Measurements from ENCODE around the gene WASHC3.

WASHC3 gene

GRCh38 chr12:102031852-102032251, 29.9 kb downstream of the WASHC3 start:
- Histone ChIP-seq H2BK12ac (ENCODE audit: low read length) (no peak overlapping the region), H3K4me1 (ENCODE audit: control insufficient read depth in 2 of 2, insufficient read depth in 1 of 2, low read depth in 1 of 2, low read length in 2 of 2) (no peaks in the 10 kb centered on the region), H3K4ac (ENCODE audit: low read length) (no peak overlapping the region), H3K18ac (ENCODE audit: low read length) (no peak overlapping the region), H2AK5ac (ENCODE audit: low read depth, low read length) (no peak overlapping the region), H3K27ac (replicated peaks; ENCODE audit: low read length) (no peak overlapping the region), H2BK5ac (ENCODE audit: low read length) (no peak overlapping the region), H3K14ac (ENCODE audit: low read length) (no peak overlapping the region), H2AFZ (ENCODE audit: low read length) (no peak overlapping the region), H3K4me3 (ENCODE audit: low read length in 2 of 2) (no peak overlapping the region), H3K23ac (ENCODE audit: low read depth, low read length, poor library complexity) (no peak overlapping the region), H3K9me3 (replicated peaks in 1 of 2; ENCODE audit: control insufficient read depth in 2 of 2, insufficient read depth in 1 of 2, low read depth in 1 of 2, low read length in 2 of 2) (no peaks in the 10 kb centered on the region), H2BK120ac (ENCODE audit: low read depth, low read length) (no peak overlapping the region), H2BK15ac (ENCODE audit: low read length) (no peak overlapping the region), H3K36me3 (replicated peaks in 1 of 2; ENCODE audit: control insufficient read depth in 2 of 2, insufficient read depth in 2 of 2, low read length in 2 of 2) (no peaks in the 10 kb centered on the region), H3K27me3 (ENCODE audit: control insufficient read depth in 3 of 3, insufficient read depth in 3 of 3, low read depth in 1 of 3, low read length in 3 of 3) (no peaks in the 10 kb centered on the region), H4K8ac (ENCODE audit: low read depth, low read length) (no peak overlapping the region), H3K4me2 (ENCODE audit: insufficient read depth, low read length, poor library complexity, severe bottlenecking) (no peak overlapping the region), H3K9ac (ENCODE audit: low read depth, low read length, poor library complexity) (no peak overlapping the region), H3K79me1 (ENCODE audit: low read depth, low read length) (no peaks in the 10 kb centered on the region), H4K91ac (ENCODE audit: low read depth, low read length, poor library complexity) (no peak overlapping the region)
- no peak for DNase-seq (ENCODE audit: low spot score)

DNA sequence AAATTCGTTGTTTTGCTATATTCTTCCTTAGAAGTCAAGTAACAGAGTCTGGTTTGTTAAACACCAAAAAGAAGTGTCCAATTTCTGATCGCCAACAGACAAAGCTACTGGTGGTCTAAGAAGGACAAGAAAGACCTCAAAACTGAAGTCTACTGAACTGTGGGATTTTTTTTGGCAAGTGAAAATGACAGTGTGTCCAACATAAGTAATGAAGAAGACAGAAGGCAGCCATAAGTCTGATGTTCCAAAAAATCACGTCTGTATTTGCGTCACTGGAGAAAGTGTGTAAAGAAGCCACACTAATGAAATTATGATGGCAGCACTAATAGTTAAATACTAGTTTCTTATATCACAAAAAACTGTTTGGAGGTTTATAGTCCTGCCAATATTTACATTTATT, 32.6 kb downstream of the WASHC3 start:
- no peaks in the 10 kb centered on the region for H3K4me1 ChIP-seq (ENCODE audit: control insufficient read depth in 2 of 2, insufficient read depth in 1 of 2, low read depth in 1 of 2, low read length in 2 of 2)
- no peak overlapping the region for H2AK5ac ChIP-seq (ENCODE audit: low read depth, low read length)
- no peaks in the 10 kb centered on the region for H3K79me1 ChIP-seq (ENCODE audit: low read depth, low read length)
- no peaks in the 10 kb centered on the region for H3K27me3 ChIP-seq (ENCODE audit: control insufficient read depth in 3 of 3, insufficient read depth in 3 of 3, low read depth in 1 of 3, low read length in 3 of 3)
- no peak overlapping the region for H3K27ac ChIP-seq (replicated peaks; ENCODE audit: low read length)
- H2BK120ac ChIP-seq (ENCODE audit: low read depth, low read length) = no peak overlapping the region
- no peak overlapping the region for H3K4ac ChIP-seq (ENCODE audit: low read length)
- no peak overlapping the region for H3K4me3 ChIP-seq (ENCODE audit: low read length in 2 of 2)
- H2BK15ac ChIP-seq (ENCODE audit: low read length) = no peak overlapping the region
- no peaks in the 10 kb centered on the region for H3K9me3 ChIP-seq (replicated peaks in 1 of 2; ENCODE audit: control insufficient read depth in 2 of 2, insufficient read depth in 1 of 2, low read depth in 1 of 2, low read length in 2 of 2)
- H4K91ac ChIP-seq (ENCODE audit: low read depth, low read length, poor library complexity) = no peak overlapping the region
- no CpG with 5 or more reads among the region's 4 CpGs for WGBS, 2 donors (ENCODE audit: extremely low coverage in 2 of 2, insufficient read length in 2 of 2, insufficient replicate concordance in 1 of 2)
- no peak overlapping the region for H3K23ac ChIP-seq (ENCODE audit: low read depth, low read length, poor library complexity)
- no peak overlapping the region for H3K14ac ChIP-seq (ENCODE audit: low read length)
- no peak overlapping the region for H3K18ac ChIP-seq (ENCODE audit: low read length)
- no peak overlapping the region for H2AFZ ChIP-seq (ENCODE audit: low read length)
- H3K9ac ChIP-seq (ENCODE audit: low read depth, low read length, poor library complexity) = no peak overlapping the region
- H2BK5ac ChIP-seq (ENCODE audit: low read length) = no peak overlapping the region
- H3K4me2 ChIP-seq (ENCODE audit: insufficient read depth, low read length, poor library complexity, severe bottlenecking) = no peak overlapping the region
- DNase-seq (ENCODE audit: low spot score) = no peak
- peaks cover 0 to 4% of the 10 kb centered on the region in 2 donors for H3K36me3 ChIP-seq (replicated peaks in 1 of 2; ENCODE audit: control insufficient read depth in 2 of 2, insufficient read depth in 2 of 2, low read length in 2 of 2)
- H4K8ac ChIP-seq (ENCODE audit: low read depth, low read length) = no peak overlapping the region
- H2BK12ac ChIP-seq (ENCODE audit: low read length) = no peak overlapping the region

GRCh38 chr12:102026728-102027127, 35.1 kb downstream of the WASHC3 start:
- no CpG with 5 or more reads among the region's 1 CpG for WGBS, 2 donors (ENCODE audit: extremely low coverage in 2 of 2, insufficient read length in 2 of 2, insufficient replicate concordance in 1 of 2)
- no peak for DNase-seq (ENCODE audit: low spot score)
- no peaks in the 10 kb centered on the region for H3K27me3 ChIP-seq (ENCODE audit: control insufficient read depth in 3 of 3, insufficient read depth in 3 of 3, low read depth in 1 of 3, low read length in 3 of 3)
- no peak overlapping the region for H3K9ac ChIP-seq (ENCODE audit: low read depth, low read length, poor library complexity)
- peaks cover 0 to 10% of the 10 kb centered on the region in 2 donors for H3K36me3 ChIP-seq (replicated peaks in 1 of 2; ENCODE audit: control insufficient read depth in 2 of 2, insufficient read depth in 2 of 2, low read length in 2 of 2)
- no peak overlapping the region for H4K91ac ChIP-seq (ENCODE audit: low read depth, low read length, poor library complexity)
- no peak overlapping the region for H2BK120ac ChIP-seq (ENCODE audit: low read depth, low read length)
- H3K4ac ChIP-seq (ENCODE audit: low read length) = no peak overlapping the region
- no peak overlapping the region for H3K4me3 ChIP-seq (ENCODE audit: low read length in 2 of 2)
- no peak overlapping the region for H3K4me2 ChIP-seq (ENCODE audit: insufficient read depth, low read length, poor library complexity, severe bottlenecking)
- no peak overlapping the region for H2AK5ac ChIP-seq (ENCODE audit: low read depth, low read length)
- no peaks in the 10 kb centered on the region for H3K9me3 ChIP-seq (replicated peaks in 1 of 2; ENCODE audit: control insufficient read depth in 2 of 2, insufficient read depth in 1 of 2, low read depth in 1 of 2, low read length in 2 of 2)
- no peak overlapping the region for H2BK15ac ChIP-seq (ENCODE audit: low read length)
- H3K4me1 ChIP-seq (ENCODE audit: control insufficient read depth in 2 of 2, insufficient read depth in 1 of 2, low read depth in 1 of 2, low read length in 2 of 2) = no peaks in the 10 kb centered on the region
- H3K18ac ChIP-seq (ENCODE audit: low read length) = no peak overlapping the region
- no peak overlapping the region for H4K8ac ChIP-seq (ENCODE audit: low read depth, low read length)
- no peak overlapping the region for H2AFZ ChIP-seq (ENCODE audit: low read length)
- no peak overlapping the region for H3K27ac ChIP-seq (replicated peaks; ENCODE audit: low read length)
- H2BK12ac ChIP-seq (ENCODE audit: low read length) = no peak overlapping the region
- no peak overlapping the region for H3K23ac ChIP-seq (ENCODE audit: low read depth, low read length, poor library complexity)
- H3K79me1 ChIP-seq (ENCODE audit: low read depth, low read length) = no peaks in the 10 kb centered on the region
- H3K14ac ChIP-seq (ENCODE audit: low read length) = no peak overlapping the region
- no peak overlapping the region for H2BK5ac ChIP-seq (ENCODE audit: low read length)

GRCh38 chr12:102024765-102025164, 37.0 kb downstream of the WASHC3 start:
- H3K4me1 ChIP-seq (ENCODE audit: control insufficient read depth in 2 of 2, insufficient read depth in 1 of 2, low read depth in 1 of 2, low read length in 2 of 2) = no peaks in the 10 kb centered on the region
- no peak overlapping the region for H4K91ac ChIP-seq (ENCODE audit: low read depth, low read length, poor library complexity)
- H4K8ac ChIP-seq (ENCODE audit: low read depth, low read length) = no peak overlapping the region
- no peak overlapping the region for H2BK120ac ChIP-seq (ENCODE audit: low read depth, low read length)
- peaks cover 0 to 10% of the 10 kb centered on the region in 2 donors for H3K36me3 ChIP-seq (replicated peaks in 1 of 2; ENCODE audit: control insufficient read depth in 2 of 2, insufficient read depth in 2 of 2, low read length in 2 of 2)
- H3K9me3 ChIP-seq (replicated peaks in 1 of 2; ENCODE audit: control insufficient read depth in 2 of 2, insufficient read depth in 1 of 2, low read depth in 1 of 2, low read length in 2 of 2) = no peaks in the 10 kb centered on the region
- no peak overlapping the region for H2BK5ac ChIP-seq (ENCODE audit: low read length)
- no peak overlapping the region for H2AFZ ChIP-seq (ENCODE audit: low read length)
- no CpG with 5 or more reads among the region's 2 CpGs for WGBS, 2 donors (ENCODE audit: extremely low coverage in 2 of 2, insufficient read length in 2 of 2, insufficient replicate concordance in 1 of 2)
- no peaks in the 10 kb centered on the region for H3K27me3 ChIP-seq (ENCODE audit: control insufficient read depth in 3 of 3, insufficient read depth in 3 of 3, low read depth in 1 of 3, low read length in 3 of 3)
- no peak overlapping the region for H2AK5ac ChIP-seq (ENCODE audit: low read depth, low read length)
- no peak overlapping the region for H2BK15ac ChIP-seq (ENCODE audit: low read length)
- H3K23ac ChIP-seq (ENCODE audit: low read depth, low read length, poor library complexity) = no peak overlapping the region
- no peak overlapping the region for H3K4me2 ChIP-seq (ENCODE audit: insufficient read depth, low read length, poor library complexity, severe bottlenecking)
- DNase-seq (ENCODE audit: low spot score) = no peak
- H3K4me3 ChIP-seq (ENCODE audit: low read length in 2 of 2) = no peak overlapping the region
- no peak overlapping the region for H3K4ac ChIP-seq (ENCODE audit: low read length)
- H3K79me1 ChIP-seq (ENCODE audit: low read depth, low read length) = no peaks in the 10 kb centered on the region
- no peak overlapping the region for H3K27ac ChIP-seq (replicated peaks; ENCODE audit: low read length)
- no peak overlapping the region for H3K14ac ChIP-seq (ENCODE audit: low read length)
- no peak overlapping the region for H3K9ac ChIP-seq (ENCODE audit: low read depth, low read length, poor library complexity)
- no peak overlapping the region for H2BK12ac ChIP-seq (ENCODE audit: low read length)
- H3K18ac ChIP-seq (ENCODE audit: low read length) = no peak overlapping the region
